Measurements from ENCODE around the gene LRP1B.

LRP1B gene

GRCh38 chr2:141737492-141738255, 393.1 kb downstream of the LRP1B start:
- DNase-seq, result no peak

- no peak for DNase-seq
These were observed 394.4 kb downstream of the LRP1B start for GRCh38 chr2:141736466-141736865.

GRCh38 chr2:141728886-141729285, 401.9 kb downstream of the LRP1B start:
- peak; percentile 99 for DNase-seq

- DNase-seq, result no peak
These were observed 402.7 kb downstream of the LRP1B start for GRCh38 chr2:141728142-141728541.

- no peak for DNase-seq
These were observed 406.4 kb downstream of the LRP1B start for GRCh38 chr2:141724426-141724825.

GRCh38 chr2:141723814-141724213, 407.0 kb downstream of the LRP1B start:
- DNase-seq, result no peak

GRCh38 chr2:141720476-141720875, 410.3 kb downstream of the LRP1B start:
- no peak for DNase-seq

- no peak for DNase-seq
These were observed 416.3 kb downstream of the LRP1B start for GRCh38 chr2:141714496-141714895.

- DNase-seq, result peak; percentile 71
These were observed 419.2 kb downstream of the LRP1B start for GRCh38 chr2:141711627-141712026.

- DNase-seq, result no peak
These were observed 420.1 kb downstream of the LRP1B start for GRCh38 chr2:141710589-141711239.

- no peak for DNase-seq
These were observed 421.1 kb downstream of the LRP1B start for GRCh38 chr2:141709756-141710155.

- DNase-seq, result no peak
These were observed 423.3 kb downstream of the LRP1B start for GRCh38 chr2:141707486-141707885.

GRCh38 chr2:141704541-141704940, 426.3 kb downstream of the LRP1B start:
- DNase-seq, result no peak

- peak; percentile 15 for DNase-seq
These were observed 427.3 kb downstream of the LRP1B start for GRCh38 chr2:141703501-141703900.

- no peak for DNase-seq
These were observed 429.2 kb downstream of the LRP1B start for GRCh38 chr2:141701618-141702017.

GRCh38 chr2:141699573-141699972, 431.2 kb downstream of the LRP1B start:
- DNase-seq, result no peak

GRCh38 chr2:141698500-141698899, 432.3 kb downstream of the LRP1B start:
- DNase-seq, result no peak

GRCh38 chr2:141697035-141697434, 433.8 kb downstream of the LRP1B start:
- no peak for DNase-seq

- DNase-seq, result no peak
These were observed 436.6 kb downstream of the LRP1B start for GRCh38 chr2:141694180-141694579.

GRCh38 chr2:141692829-141693228, 438.0 kb downstream of the LRP1B start:
- DNase-seq, result no peak

GRCh38 chr2:141676139-141676538, 454.7 kb downstream of the LRP1B start:
- DNase-seq, result no peak

- DNase-seq, result no peak
These were observed 464.6 kb downstream of the LRP1B start for GRCh38 chr2:141666191-141666590.

- no peak for DNase-seq
These were observed 470.6 kb downstream of the LRP1B start for GRCh38 chr2:141660232-141660631.

GRCh38 chr2:141654311-141654710, 476.5 kb downstream of the LRP1B start:
- peak; percentile 70 for DNase-seq

- DNase-seq, result no peak
These were observed 477.6 kb downstream of the LRP1B start for GRCh38 chr2:141653184-141653583.
